Heart left ventricle (tissue), 16 donors: ENCODE measurements around the gene MSL1. TPM values are rescaled to one million over a fixed set of nuclear protein-coding genes. Genes with fewer than 3 reads are reported as not detected.

ENCODE experiments used
- ATAC-seq, 4 donors: fragments of 200-7000 bp; cut with Tn5 transposase; one replicate each; pipeline ENCODE4 v1.9.1; 2020 to 2022; ENCODE audit warnings: moderate library complexity in 4 of 4, mild to moderate bottlenecking in 3 of 4, moderate number of reproducible peaks in 1 of 4
- DNase-seq, 5 donors: peaks; one replicate each; pipeline ENCODE4 v3.0.0-alpha.2; 2020
- H3K27ac ChIP-seq, 12 donors: fragments of 200-600 bp; sonication (generic) in 4 of 12; one replicate each; pipeline versions ENCODE4 v1.5.0 to v1.8.0; 2016 to 2022; ENCODE audit warnings: mild to moderate bottlenecking in 2 of 12
- H3K27me3 ChIP-seq, 9 donors: fragments of 200-600 bp; sonication (generic) in 2 of 9; one replicate each; pipeline versions ENCODE4 v1.5.1 to v1.8.0; 2016 to 2022; ENCODE audit warnings: mild to moderate bottlenecking in 3 of 9
- H3K36me3 ChIP-seq, 9 donors: fragments of 200-600 bp; sonication (generic) in 2 of 9; one replicate each; pipeline versions ENCODE4 v1.5.0 to v1.8.0; 2018 to 2022; ENCODE audit warnings: mild to moderate bottlenecking in 2 of 9
- H3K4me1 ChIP-seq, 12 donors: fragments of 200-600 bp; sonication (generic) in 4 of 12; one replicate each; pipeline versions ENCODE4 v1.5.0 to v1.8.0; 2016 to 2022; ENCODE audit warnings: mild to moderate bottlenecking in 3 of 12
- H3K4me3 ChIP-seq, 12 donors: fragments of 200-600 bp; sonication (generic) in 4 of 12; one replicate each; pipeline versions ENCODE4 v1.5.0 to v1.8.0; 2017 to 2022; ENCODE audit warnings: mild to moderate bottlenecking in 9 of 12, moderate library complexity in 4 of 12
- H3K9me3 ChIP-seq, 12 donors: fragments of 200-600 bp; sonication (generic) in 4 of 12; one replicate each; pipeline versions ENCODE4 v1.5.0 to v1.8.0; 2016 to 2022; ENCODE audit warnings: mild to moderate bottlenecking in 1 of 12
- POLR2A ChIP-seq, 2 donors: fragments of 450-650 bp; IDR thresholded peaks; one replicate each; pipeline ENCODE4 v1.6.1; 2017; ENCODE audit warnings: antibody characterized with exemption in 2 of 2, mild to moderate bottlenecking in 2 of 2, moderate library complexity in 2 of 2
- WGBS, 4 donors: extraction: QIAGEN DNeasy Blood & Tissue Kit in 2 of 4; methylation state at CpG; one replicate each; pipeline versions ENCODE4 v1.1.5 to v1.1.7; 2013 to 2018; 5-methylcytosine and 5-hydroxymethylcytosine counted together
- intact Hi-C, 10 donors: fragments of 100-400 bp; cut with DNase I; formaldehyde crosslinking; loops; one replicate each; pipeline versions ENCODE4 v1.11.1 to v1.14.2; 2022
- polyA plus RNA-seq, 2 donors: library from polyadenylated mRNA; stranded (reverse); fragments of 200-250 nt; gene quantifications; one replicate each; pipeline ENCODE4 v1.2.3, GENCODE V29; 2013
- total RNA-seq, 9 donors: library from RNA; depleted of rRNA in 2 of 9; stranded (reverse); fragments of >200 nt in 2 of 9; fragmentation: NEBNext Ultra II Directional in 3 of 9; extraction: Animal tissue kit (Norgen Biotek cat#: 25700) in 3 of 9; gene quantifications; one replicate each; pipeline versions ENCODE4 v1.1.0 to v1.2.4, GENCODE V29; 2016 to 2023
- TF ChIP-seq, protein P1 (sequence below), 12 donors: fragments of 200-600 bp; sonication (generic) in 4 of 12; IDR thresholded peaks; one replicate each; pipeline versions ENCODE4 v1.5.0 to v1.8.0; 2018 to 2022; ENCODE audit warnings: antibody characterized with exemption in 12 of 12, mild to moderate bottlenecking in 5 of 12
- donor health status: ischemic (EF 13 %, LVEDD 7.1; RV severe dilation, severe dysfunction).
- donor health status: healthy with polysubstance abuse.
- donor health status: DM: no; HTN: yes; CAD: no.
- donor health status: DM: no; HTN: no; CAD: no.
- donor health status: ischemic (EF 25% LVEDD 6.9; RV normal size, moderate dysfunction).
- donor health status: ischemic (EF 25% LVEDD 5.7; RV mildly dilated, moderate dysfunction).
- donor health status: healthy.
- donor health status: DM: yes; HTN: yes; CAD: no.
- donor health status: ischemic (EF 35%, LVEDD 5.7; RV mildly dilated, moderate dysfunction).
- donor health status: nonischemic (EF 11% LVEDD 7.7; RV severe dilation, severe dysfunction).
- donor health status: DM: yes; HTN: yes; CAD: no.
- donor health status: PGD.
- donor health status: ischemic (EF 29% LVEDD 5.4; RV normal size, mild dysfunction).
- donor health status: nonischemic (EF 23%, LVEDD 6.1; RV moderate dilation, normal function).

The MSL1 gene
- total and polyA plus RNA-seq, 11 donors = 32.0 to 54.7 (median 45.1) TPM

- H3K27me3 ChIP-seq = no peaks in the 10 kb centered on the region
- no peak overlapping the region for H3K4me3 ChIP-seq
- intact Hi-C loops = loop anchor here in 7 of 10 donors (2.0 to 10.0 kb wide), 6 partner anchors 24 to 74 kb away; partner anchors contain the start of gene THRA (in 2 of the 7)
- TF ChIP-seq POLR2A (IDR thresholded peaks at IDR 0.05) = no peak
- TF ChIP-seq, protein P1, sequence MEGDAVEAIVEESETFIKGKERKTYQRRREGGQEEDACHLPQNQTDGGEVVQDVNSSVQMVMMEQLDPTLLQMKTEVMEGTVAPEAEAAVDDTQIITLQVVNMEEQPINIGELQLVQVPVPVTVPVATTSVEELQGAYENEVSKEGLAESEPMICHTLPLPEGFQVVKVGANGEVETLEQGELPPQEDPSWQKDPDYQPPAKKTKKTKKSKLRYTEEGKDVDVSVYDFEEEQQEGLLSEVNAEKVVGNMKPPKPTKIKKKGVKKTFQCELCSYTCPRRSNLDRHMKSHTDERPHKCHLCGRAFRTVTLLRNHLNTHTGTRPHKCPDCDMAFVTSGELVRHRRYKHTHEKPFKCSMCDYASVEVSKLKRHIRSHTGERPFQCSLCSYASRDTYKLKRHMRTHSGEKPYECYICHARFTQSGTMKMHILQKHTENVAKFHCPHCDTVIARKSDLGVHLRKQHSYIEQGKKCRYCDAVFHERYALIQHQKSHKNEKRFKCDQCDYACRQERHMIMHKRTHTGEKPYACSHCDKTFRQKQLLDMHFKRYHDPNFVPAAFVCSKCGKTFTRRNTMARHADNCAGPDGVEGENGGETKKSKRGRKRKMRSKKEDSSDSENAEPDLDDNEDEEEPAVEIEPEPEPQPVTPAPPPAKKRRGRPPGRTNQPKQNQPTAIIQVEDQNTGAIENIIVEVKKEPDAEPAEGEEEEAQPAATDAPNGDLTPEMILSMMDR (IDR thresholded peaks at IDR 0.05) = peak; percentile 75 to 91 (median 86)
- peaks cover 0 to 31% (median 16%) of the 10 kb centered on the region in 12 donors for H3K4me1 ChIP-seq
- peak in 3 of 4 donors; percentile 7 to 38 (median 35) for ATAC-seq
- 40 to 47% (median 44%) methylated on average over 13 to 17 of the region's 17 CpGs for WGBS, 4 donors
- no peaks in the 10 kb centered on the region for H3K9me3 ChIP-seq
- peak overlapping the region in 4 of 12 donors; percentile 4 to 66 (median 23) for H3K27ac ChIP-seq
- peaks cover 3 to 84% (median 67%) of the 10 kb centered on the region in 9 donors for H3K36me3 ChIP-seq
- DNase-seq = peak in 4 of 5 donors; percentile 59 to 82 (median 69)
Observed at GRCh38 chr17:40086150-40087044, 35.4 kb upstream of the MSL1 start.

DNA sequence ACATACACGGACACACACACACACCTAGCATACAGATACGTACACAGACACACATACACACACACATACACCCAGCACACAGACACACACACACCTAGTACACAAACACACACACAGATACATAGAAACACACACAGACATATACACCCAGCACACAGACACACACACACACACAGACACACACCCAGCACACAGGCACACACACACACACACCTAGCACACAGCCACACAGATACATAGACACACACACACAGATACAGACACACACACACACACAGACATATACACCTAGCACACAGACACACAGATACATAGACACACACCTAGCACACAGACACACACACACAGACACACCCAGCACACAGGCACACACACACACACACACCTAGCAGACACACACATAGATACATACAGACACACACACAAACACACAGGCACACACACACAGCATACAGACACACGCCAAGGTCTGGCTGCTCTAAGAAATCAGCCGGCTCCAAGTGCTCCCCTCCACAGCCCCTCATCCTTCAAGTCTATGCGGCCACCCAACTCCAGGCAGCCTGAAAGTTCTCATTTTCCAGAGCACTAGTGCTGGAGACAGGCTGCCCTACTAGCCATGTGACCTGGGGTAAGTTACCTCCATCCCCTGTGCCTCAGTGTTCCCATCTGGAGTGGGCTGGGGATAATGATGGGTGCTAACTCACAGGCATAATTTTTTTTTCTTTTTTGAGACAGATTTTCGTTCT is 34.5 kb upstream of the MSL1 start:
- Histone ChIP-seq H3K27ac (peak overlapping the region in 2 of 12 donors; percentile 66 to 99), H3K36me3 (peaks cover 3 to 83% (median 67%) of the 10 kb centered on the region in 9 donors), H3K4me1 (peaks cover 0 to 39% (median 24%) of the 10 kb centered on the region in 12 donors), H3K4me3 (no peak overlapping the region), H3K27me3 (no peaks in the 10 kb centered on the region), H3K9me3 (no peaks in the 10 kb centered on the region)
- no peak for ATAC-seq
- WGBS, 4 donors = 70 to 87% (median 81%) methylated on average over 6 of the region's 6 CpGs
- intact Hi-C loops = loop anchor here in 7 of 10 donors (2.0 to 10.0 kb wide), 6 partner anchors 24 to 75 kb away; partner anchors contain the start of gene THRA (in 2 of the 7)
- TF ChIP-seq POLR2A (IDR thresholded peaks at IDR 0.05) = no peak
- TF ChIP-seq, protein P1 (IDR thresholded peaks at IDR 0.05) = no peak
- DNase-seq = no peak

- DNase-seq (no peak), ATAC-seq (no peak)
- TF ChIP-seq, protein P1 (IDR thresholded peaks at IDR 0.05) = no peak
- no peak for TF ChIP-seq POLR2A (IDR thresholded peaks at IDR 0.05)
- H3K9me3 ChIP-seq = no peaks in the 10 kb centered on the region
- H3K4me3 ChIP-seq = no peak overlapping the region
- intact Hi-C loops = loop anchor here in 7 of 10 donors (2.0 to 10.0 kb wide), 6 partner anchors 23 to 76 kb away; partner anchors contain the start of gene THRA (in 2 of the 7)
- 85 to 89% (median 87%) methylated on average over 26 to 28 of the region's 28 CpGs for WGBS, 4 donors
- peak overlapping the region in 2 of 12 donors; percentile 93 to 99 for H3K27ac ChIP-seq
- peaks cover 3 to 89% (median 70%) of the 10 kb centered on the region in 9 donors for H3K36me3 ChIP-seq
- H3K4me1 ChIP-seq = peaks cover 0 to 48% (median 31%) of the 10 kb centered on the region in 12 donors
- no peaks in the 10 kb centered on the region for H3K27me3 ChIP-seq
Observed at GRCh38 chr17:40087903-40088718, 33.7 kb upstream of the MSL1 start.
